Adipocyte (in vitro differentiated cells): ENCODE results near the gene CLEC2L.

Experiments
- DNase-seq: peaks from one replicate; pipeline ENCODE4 v3.0.0-alpha.2; 2015; ENCODE audit warnings: low read depth
- H3K27me3 ChIP-seq: replicated peaks from 2 replicates; pipeline ENCODE4 v1.7.0; 2013; ENCODE audit warnings: mild to moderate bottlenecking, low read length, moderate library complexity; ENCODE audit not compliant: control insufficient read depth, insufficient read depth
- H3K36me3 ChIP-seq: 2 replicates; pipeline ENCODE4 v1.7.0; 2013; ENCODE audit warnings: low read length, mild to moderate bottlenecking, moderate library complexity; ENCODE audit not compliant: control insufficient read depth, insufficient read depth, severe bottlenecking
- H3K4me1 ChIP-seq: 2 replicates; pipeline ENCODE4 v1.7.0; 2013; ENCODE audit warnings: mild to moderate bottlenecking, low read length, moderate library complexity; ENCODE audit not compliant: control insufficient read depth, insufficient read depth
- H3K4me3 ChIP-seq: 2 replicates; pipeline ENCODE4 v1.7.0; 2013; ENCODE audit warnings: mild to moderate bottlenecking, low read length, moderate library complexity
- H3K9ac ChIP-seq: 2 replicates; pipeline ENCODE4 v1.7.0; 2013; ENCODE audit warnings: mild to moderate bottlenecking, low read length, moderate library complexity
- H3K9me3 ChIP-seq: 2 replicates; pipeline ENCODE4 v1.7.0; 2013; ENCODE audit warnings: mild to moderate bottlenecking, low read length, moderate library complexity; ENCODE audit not compliant: control insufficient read depth

Gene CLEC2L

DNA sequence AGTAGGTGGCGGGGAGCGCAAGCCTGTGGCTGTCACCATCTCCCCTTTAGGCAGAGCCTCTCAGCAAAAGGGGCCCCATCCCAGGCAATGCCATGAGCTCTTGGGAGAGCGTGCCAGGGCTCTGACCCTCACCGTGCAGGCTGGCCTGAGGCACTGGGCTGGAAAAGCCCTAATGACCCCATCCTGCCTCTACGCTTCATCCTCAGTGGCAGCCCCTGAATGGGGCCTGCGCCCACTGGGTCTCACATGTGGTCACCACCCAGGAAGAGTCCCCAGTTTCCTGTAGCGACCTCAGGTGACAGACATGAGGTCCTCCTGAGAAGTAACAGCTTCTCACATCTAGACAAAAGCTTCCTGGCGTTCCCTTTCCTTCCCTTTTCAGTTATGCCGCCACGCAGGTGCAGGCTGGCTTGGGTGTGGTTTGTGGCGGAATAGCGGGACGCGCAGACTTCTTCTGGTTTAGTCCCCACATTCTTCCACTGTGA, 59.2 kb downstream of the CLEC2L start:
- Histone ChIP-seq H3K9ac (no peak overlapping the region), H3K27me3 (no peaks in the 10 kb centered on the region), H3K4me1 (no peaks in the 10 kb centered on the region), H3K9me3 (no peaks in the 10 kb centered on the region), H3K4me3 (no peak overlapping the region), H3K36me3 (peaks cover 88% of the 10 kb centered on the region)
- no peak for DNase-seq

DNA sequence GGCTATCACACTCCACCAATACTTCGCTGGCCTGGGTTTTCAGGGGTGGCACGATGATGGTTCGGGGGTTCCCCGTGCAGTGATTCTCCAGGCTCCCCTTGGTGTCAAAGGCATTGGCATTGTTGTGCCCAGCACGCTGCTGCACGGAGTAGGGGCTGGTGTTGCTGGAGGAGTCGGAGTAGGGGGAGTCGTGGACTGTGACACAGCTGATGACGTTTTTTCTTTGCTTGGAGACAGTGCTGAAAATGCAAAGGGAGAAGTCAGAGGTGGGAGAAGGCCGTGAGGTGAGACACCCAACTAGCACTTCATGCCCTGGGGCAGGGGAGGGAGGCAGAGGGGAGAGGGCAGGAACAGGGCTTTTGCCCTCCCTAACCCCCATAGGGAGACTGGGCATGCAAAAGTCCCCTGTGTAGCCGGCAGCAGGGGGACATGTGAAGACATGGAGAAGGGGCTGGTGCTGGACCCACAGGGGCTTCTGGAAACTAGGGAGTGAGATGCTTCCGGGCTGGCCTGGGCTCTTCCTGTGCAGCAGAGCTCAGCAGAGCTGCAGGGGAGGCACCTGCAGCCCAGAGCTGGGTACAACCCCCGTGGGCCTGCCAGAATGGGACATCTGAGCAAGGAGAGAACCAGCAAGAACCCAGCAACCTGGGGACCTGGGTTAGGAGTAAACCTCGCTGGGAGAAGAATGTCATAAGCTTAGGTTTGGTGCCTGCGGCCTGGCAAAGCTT, 60.5 kb downstream of the CLEC2L start:
- no peak for DNase-seq
- H3K36me3 ChIP-seq: peaks cover 85% of the 10 kb centered on the region
- no peaks in the 10 kb centered on the region for H3K9me3 ChIP-seq
- no peak overlapping the region for H3K4me3 ChIP-seq
- no peak overlapping the region for H3K9ac ChIP-seq
- H3K4me1 ChIP-seq: peaks cover 7% of the 10 kb centered on the region
- H3K27me3 ChIP-seq: no peaks in the 10 kb centered on the region

DNA sequence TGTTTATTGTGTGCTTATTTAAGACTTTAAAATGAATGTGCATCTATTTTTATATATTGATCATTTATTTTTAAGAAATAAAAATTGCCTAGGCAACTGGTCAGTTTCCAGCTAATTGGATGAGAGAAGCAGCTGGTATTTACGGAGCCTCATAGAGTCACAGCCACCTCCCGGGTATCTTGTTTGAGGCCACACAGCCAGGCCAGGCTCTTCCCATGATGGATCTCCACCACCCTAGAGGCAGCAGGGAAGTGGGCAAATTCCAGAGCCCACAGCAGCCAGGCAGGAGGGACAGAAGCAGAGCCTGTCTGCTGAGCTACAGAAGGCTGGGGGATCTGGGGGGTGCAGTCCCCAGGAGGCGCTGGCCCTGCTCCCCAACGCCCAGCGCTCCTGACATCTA, 61.6 kb downstream of the CLEC2L start:
- Histone ChIP-seq H3K9me3 (no peaks in the 10 kb centered on the region), H3K4me3 (no peak overlapping the region), H3K4me1 (peaks cover 7% of the 10 kb centered on the region), H3K36me3 (peaks cover 84% of the 10 kb centered on the region), H3K9ac (no peak overlapping the region), H3K27me3 (no peaks in the 10 kb centered on the region)
- DNase-seq: no peak

GRCh38 chr7:139586286-139586685, 62.8 kb downstream of the CLEC2L start:
- peaks cover 84% of the 10 kb centered on the region for H3K36me3 ChIP-seq
- DNase-seq: no peak
- H3K4me3 ChIP-seq: no peak overlapping the region
- H3K9ac ChIP-seq: no peak overlapping the region
- no peaks in the 10 kb centered on the region for H3K9me3 ChIP-seq
- no peaks in the 10 kb centered on the region for H3K27me3 ChIP-seq
- peaks cover 7% of the 10 kb centered on the region for H3K4me1 ChIP-seq

GRCh38 chr7:139587535-139587934, 64.0 kb downstream of the CLEC2L start:
- Histone ChIP-seq H3K4me3 (no peak overlapping the region), H3K4me1 (peaks cover 7% of the 10 kb centered on the region), H3K27me3 (no peaks in the 10 kb centered on the region), H3K9me3 (no peaks in the 10 kb centered on the region), H3K9ac (no peak overlapping the region), H3K36me3 (peaks cover 84% of the 10 kb centered on the region)
- no peak for DNase-seq

DNA sequence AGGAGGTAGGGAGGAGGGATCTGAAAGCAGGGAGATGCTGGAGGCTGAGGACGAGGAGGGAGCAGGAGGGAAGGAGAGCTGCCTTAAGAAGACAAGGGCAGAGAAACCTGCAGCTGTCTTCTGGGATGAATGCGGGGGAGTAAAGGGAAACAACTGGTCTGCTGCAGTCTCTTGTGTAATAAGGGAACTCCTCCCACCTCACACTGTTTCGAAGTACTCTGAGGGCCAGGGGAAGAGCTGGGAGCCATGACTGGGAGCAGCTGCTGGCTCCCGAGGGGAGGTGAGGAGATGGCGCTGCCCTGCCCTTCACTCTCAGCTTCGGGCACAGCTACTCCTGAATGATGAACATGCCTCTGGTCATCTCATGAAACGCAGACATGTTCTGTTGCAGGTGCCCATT, 65.1 kb downstream of the CLEC2L start:
- no peaks in the 10 kb centered on the region for H3K9me3 ChIP-seq
- no peaks in the 10 kb centered on the region for H3K27me3 ChIP-seq
- DNase-seq: peak; percentile 34
- H3K4me1 ChIP-seq: peaks cover 7% of the 10 kb centered on the region
- no peak overlapping the region for H3K9ac ChIP-seq
- peaks cover 84% of the 10 kb centered on the region for H3K36me3 ChIP-seq
- H3K4me3 ChIP-seq: no peak overlapping the region

DNA sequence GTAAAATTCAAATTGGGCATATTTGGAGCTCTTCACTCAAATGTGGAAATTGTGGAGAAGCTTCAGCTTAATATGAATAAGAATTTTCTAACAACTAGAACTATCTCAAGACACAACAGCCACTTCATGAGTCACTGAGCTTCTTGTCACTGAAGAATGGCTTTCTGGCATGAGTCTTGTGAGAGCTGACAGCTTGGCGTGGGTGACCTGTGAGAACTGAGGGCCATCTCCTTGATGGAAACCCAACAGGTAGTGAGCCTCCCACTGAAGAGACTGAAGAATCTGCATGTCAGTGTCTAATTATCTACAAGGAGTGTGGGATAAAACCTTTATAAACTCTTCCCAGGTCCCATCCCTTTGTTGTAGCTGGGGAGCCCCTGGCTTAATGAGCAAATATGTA, 66.0 kb downstream of the CLEC2L start:
- Histone ChIP-seq H3K9me3 (no peaks in the 10 kb centered on the region), H3K4me3 (no peak overlapping the region), H3K9ac (no peak overlapping the region), H3K36me3 (peaks cover 84% of the 10 kb centered on the region), H3K4me1 (peaks cover 7% of the 10 kb centered on the region), H3K27me3 (no peaks in the 10 kb centered on the region)
- DNase-seq: no peak

DNA sequence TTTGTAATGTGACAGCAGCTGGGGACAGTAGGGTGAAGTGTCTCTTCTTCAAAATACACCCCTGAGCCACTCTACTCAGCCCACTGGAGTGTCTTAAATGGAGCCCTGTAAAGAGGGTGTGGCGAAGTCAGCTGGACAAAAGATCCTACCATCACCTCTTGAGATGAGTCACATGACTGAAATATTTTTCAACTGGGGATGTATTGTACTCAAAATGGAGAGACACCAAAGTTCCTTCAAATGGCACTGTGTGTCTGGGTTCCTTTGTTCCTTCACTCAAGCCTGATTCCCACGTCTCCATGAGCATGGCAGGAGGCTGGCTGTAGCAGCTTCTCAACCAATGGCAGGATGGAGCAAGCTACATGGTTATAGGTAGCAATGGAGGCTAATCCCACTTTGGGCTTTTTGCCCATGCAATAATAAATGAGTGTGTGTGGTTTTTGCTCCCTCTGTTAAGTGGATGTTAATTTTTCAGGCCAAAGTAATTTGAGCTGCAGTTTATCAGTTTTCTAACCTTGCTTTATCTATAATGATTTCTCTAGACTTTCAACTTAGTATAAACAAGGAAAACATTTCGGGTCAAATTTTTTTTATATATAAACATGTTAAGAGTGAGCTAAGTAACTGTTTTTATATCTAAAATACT, 68.2 kb downstream of the CLEC2L start:
- DNase-seq: no peak
- Histone ChIP-seq H3K36me3 (peaks cover 86% of the 10 kb centered on the region), H3K27me3 (no peaks in the 10 kb centered on the region), H3K4me3 (no peak overlapping the region), H3K4me1 (peaks cover 23% of the 10 kb centered on the region), H3K9me3 (no peaks in the 10 kb centered on the region), H3K9ac (no peak overlapping the region)

DNA sequence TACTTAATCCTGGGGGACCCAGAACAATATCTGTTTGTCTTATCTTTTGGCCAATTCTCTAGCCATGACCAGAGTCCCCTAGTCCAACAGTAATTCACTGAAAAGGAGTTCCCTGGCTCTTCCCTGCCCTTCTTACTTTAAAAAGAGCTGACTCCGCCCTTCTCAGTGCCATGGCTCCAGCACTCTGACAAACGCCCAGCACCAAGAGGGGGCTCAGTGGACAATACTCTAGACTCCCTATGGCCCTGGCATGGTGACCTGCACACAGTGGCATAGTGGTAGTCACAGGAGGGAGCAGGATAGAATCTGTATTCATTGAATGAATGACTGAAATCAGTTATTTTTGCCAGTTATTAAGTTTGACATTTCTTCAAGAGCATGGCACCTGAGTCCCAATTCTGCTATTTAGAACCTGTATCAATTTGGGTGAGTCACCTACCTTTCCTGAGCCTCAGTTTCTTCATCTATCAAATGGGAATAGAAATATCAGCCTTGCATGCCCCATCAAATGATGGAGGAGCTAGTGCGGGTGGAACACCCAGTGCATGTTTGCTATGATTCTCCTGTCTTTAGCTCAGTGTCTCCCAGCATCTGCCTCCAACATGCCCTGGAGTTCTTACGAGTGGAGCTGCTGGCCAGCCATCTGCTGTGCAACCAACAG, 69.4 kb downstream of the CLEC2L start:
- Histone ChIP-seq H3K4me1 (peaks cover 23% of the 10 kb centered on the region), H3K4me3 (no peak overlapping the region), H3K9me3 (no peaks in the 10 kb centered on the region), H3K27me3 (no peaks in the 10 kb centered on the region), H3K36me3 (peaks cover 92% of the 10 kb centered on the region), H3K9ac (no peak overlapping the region)
- no peak for DNase-seq

DNA sequence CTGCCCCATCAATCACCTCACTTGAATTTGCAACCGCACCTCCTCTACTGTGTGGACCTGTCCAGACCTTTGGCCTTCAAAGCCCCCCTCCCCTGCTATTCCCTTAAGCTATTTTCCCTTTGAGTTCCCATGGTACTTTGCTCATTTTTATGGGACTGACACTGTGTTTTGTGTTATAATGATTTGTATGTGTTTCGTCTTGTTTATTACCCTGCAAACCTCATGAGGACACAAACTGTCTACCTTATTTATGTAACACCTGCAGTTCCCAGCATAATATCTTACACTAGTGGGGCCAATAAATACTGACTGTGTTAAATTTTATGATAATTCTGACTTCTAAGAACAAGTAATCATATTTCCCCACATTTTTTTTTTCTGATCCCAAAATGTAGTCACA, 70.6 kb downstream of the CLEC2L start:
- H3K9ac ChIP-seq: no peak overlapping the region
- H3K27me3 ChIP-seq: no peaks in the 10 kb centered on the region
- no peak overlapping the region for H3K4me3 ChIP-seq
- peaks cover 16% of the 10 kb centered on the region for H3K4me1 ChIP-seq
- H3K9me3 ChIP-seq: no peaks in the 10 kb centered on the region
- H3K36me3 ChIP-seq: peaks cover 98% of the 10 kb centered on the region
- no peak for DNase-seq
